A673 (cell line): ENCODE results near the gene FKBP5.

ENCODE experiments used
- EZH2 ChIP-seq: fragments of 200-600 bp; sonication (generic); IDR thresholded peaks from 2 replicates; pipeline ENCODE4 v1.6.1; 2017; ENCODE audit warnings: borderline replicate concordance, low read depth, mild to moderate bottlenecking, mixed read lengths, antibody characterized with exemption, low read length; ENCODE audit not compliant: poor library complexity, severe bottlenecking
- TF ChIP-seq, protein P1 (sequence below): fragments of 300-800, 200-600 bp; sonication (generic); conservative IDR thresholded peaks from 2 replicates; pipeline ENCODE4 v1.5.1; 2017; ENCODE audit warnings: low read depth, mild to moderate bottlenecking, antibody characterized with exemption, low read length, moderate library complexity, mixed read lengths

DNA sequence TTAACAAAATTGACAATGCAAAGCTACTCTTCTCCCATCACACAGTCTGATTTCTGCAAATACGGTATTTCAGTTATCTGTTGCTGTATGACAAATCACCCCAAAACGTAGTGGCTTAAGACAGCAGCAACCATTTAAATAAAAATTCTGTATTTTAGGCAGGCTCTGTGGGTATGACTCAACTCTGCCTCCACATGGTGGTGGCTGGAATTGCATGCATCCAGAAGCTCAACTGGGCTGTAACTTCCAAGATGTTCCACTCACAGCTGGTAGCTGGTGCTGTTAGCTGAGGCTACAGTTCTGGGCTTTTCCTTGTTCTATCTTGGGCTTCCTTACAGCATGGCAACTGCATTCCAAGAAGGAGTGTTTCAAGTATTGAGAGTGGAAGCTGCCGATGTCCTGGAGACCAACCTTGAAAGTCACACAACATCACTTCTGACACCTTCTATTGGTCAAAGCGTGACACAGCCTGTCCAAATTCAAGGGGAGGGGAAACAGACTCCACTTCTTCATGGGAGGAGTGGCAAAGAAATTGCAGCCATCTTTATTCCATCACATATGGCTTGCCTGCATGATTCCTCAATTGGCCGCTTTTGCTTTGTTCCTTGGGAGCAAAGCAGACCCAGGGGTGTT lies 136.3 kb downstream of the FKBP5 start:
- TF ChIP-seq, protein P1, sequence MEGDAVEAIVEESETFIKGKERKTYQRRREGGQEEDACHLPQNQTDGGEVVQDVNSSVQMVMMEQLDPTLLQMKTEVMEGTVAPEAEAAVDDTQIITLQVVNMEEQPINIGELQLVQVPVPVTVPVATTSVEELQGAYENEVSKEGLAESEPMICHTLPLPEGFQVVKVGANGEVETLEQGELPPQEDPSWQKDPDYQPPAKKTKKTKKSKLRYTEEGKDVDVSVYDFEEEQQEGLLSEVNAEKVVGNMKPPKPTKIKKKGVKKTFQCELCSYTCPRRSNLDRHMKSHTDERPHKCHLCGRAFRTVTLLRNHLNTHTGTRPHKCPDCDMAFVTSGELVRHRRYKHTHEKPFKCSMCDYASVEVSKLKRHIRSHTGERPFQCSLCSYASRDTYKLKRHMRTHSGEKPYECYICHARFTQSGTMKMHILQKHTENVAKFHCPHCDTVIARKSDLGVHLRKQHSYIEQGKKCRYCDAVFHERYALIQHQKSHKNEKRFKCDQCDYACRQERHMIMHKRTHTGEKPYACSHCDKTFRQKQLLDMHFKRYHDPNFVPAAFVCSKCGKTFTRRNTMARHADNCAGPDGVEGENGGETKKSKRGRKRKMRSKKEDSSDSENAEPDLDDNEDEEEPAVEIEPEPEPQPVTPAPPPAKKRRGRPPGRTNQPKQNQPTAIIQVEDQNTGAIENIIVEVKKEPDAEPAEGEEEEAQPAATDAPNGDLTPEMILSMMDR: peak; percentile 90
- TF ChIP-seq EZH2: no peak
